ENCODE data around the gene SNTA1. TPM values are rescaled to one million over a fixed set of nuclear protein-coding genes. Genes with fewer than 3 reads are reported as not detected.

The SNTA1 gene
- polyA plus RNA-seq, 1 of the 3 experiments (the other 2 are of a cell fraction), result 11.2 TPM

GRCh38 chr20:33480048-33480447 is 36.5 kb upstream of the SNTA1 start:
- Histone ChIP-seq H3F3A (replicated peaks; ENCODE audit: insufficient read depth) (no peaks in the 10 kb centered on the region), H3K27me3 (ENCODE audit: insufficient read depth) (no peaks in the 10 kb centered on the region), H3K4me1 (ENCODE audit: control insufficient read depth in 1 of 2, insufficient read depth in 2 of 2, low read depth in 1 of 2, low read length in 1 of 2) (peaks cover 0 to 3% of the 10 kb centered on the region in 2 experiments; a peak in 1 of 4 replicates), H3K36me3 (replicated peaks in 1 of 2; ENCODE audit: control insufficient read depth in 1 of 2, insufficient read depth in 2 of 2, low read length in 1 of 2) (no peaks in the 10 kb centered on the region), H3K9me2 (no peaks in the 10 kb centered on the region), H3K4me2 (no peak overlapping the region), H3K4me3 (ENCODE audit: low read depth in 2 of 2, low read length in 1 of 2) (no peak overlapping the region), H3K9ac (no peak overlapping the region), H3K79me2 (ENCODE audit: insufficient read depth) (no peaks in the 10 kb centered on the region), H3K27ac (ENCODE audit: low read depth in 2 of 2, low read length in 1 of 2) (no peak overlapping the region), H2AFZ (ENCODE audit: low read depth) (no peak overlapping the region), H4K20me1 (ENCODE audit: insufficient read depth) (no peaks in the 10 kb centered on the region), H3K9me3 (no peaks in the 10 kb centered on the region)
- ChIA-PET POLR2A (no interaction called here), CTCF (interaction anchor here (0.8 to 1.1 kb wide), 2 partner anchors 10 to 18 kb away, joined by 3 to 4 read pairs; partner anchors contain the start of gene CBFA2T2)
- no peak for DNase-seq
- no peak for TF ChIP-seq RFX5 (IDR thresholded peaks at IDR 0.05; ENCODE audit: low read length)
- TF ChIP-seq TEAD4 (IDR thresholded peaks at IDR 0.05; ENCODE audit: borderline replicate concordance, insufficient read depth), result no peak
- no peak for TF ChIP-seq ELF1 (IDR thresholded peaks at IDR 0.05)
- WGBS (ENCODE audit: low lambda C conversion rate), result 91% methylated on average over 5 of the region's 5 CpGs

- peaks cover 0 to 3% of the 10 kb centered on the region in 2 experiments; a peak in 1 of 4 replicates for H3K4me1 ChIP-seq (ENCODE audit: control insufficient read depth in 1 of 2, insufficient read depth in 2 of 2, low read depth in 1 of 2, low read length in 1 of 2)
- H3K27me3 ChIP-seq (ENCODE audit: insufficient read depth), result 0 out of 2 replicates have a peak, but pooled peaks cover 7% of the 10 kb centered on the region
- no peaks in the 10 kb centered on the region for H3K9me3 ChIP-seq
- H3K4me3 ChIP-seq (ENCODE audit: low read depth in 2 of 2, low read length in 1 of 2), result no peak overlapping the region
- no peak overlapping the region for H3K27ac ChIP-seq (ENCODE audit: low read depth in 2 of 2, low read length in 1 of 2)
- no peak overlapping the region for H3K9ac ChIP-seq
- H3K36me3 ChIP-seq (replicated peaks in 1 of 2; ENCODE audit: control insufficient read depth in 1 of 2, insufficient read depth in 2 of 2, low read length in 1 of 2), result no peaks in the 10 kb centered on the region
- CTCF ChIA-PET, result interaction anchor here (0.6 to 1.4 kb wide), 2 partner anchors 172 to 190 kb away, joined by 3 to 5 read pairs; no protein-coding TSS in a partner anchor
- TF ChIP-seq JUND (IDR thresholded peaks at IDR 0.05) (no peak), NRF1 (IDR thresholded peaks at IDR 0.05; ENCODE audit: low read depth, low read length) (no peak), ELF1 (IDR thresholded peaks at IDR 0.05) (no peak), FOXJ3 (CRISPR knock-in tag; IDR thresholded peaks at IDR 0.05) (no peak), RCOR1 (IDR thresholded peaks at IDR 0.05; ENCODE audit: low read length) (no peak), RAD21 (IDR thresholded peaks at IDR 0.05; ENCODE audit: low read length) (no peak)
- WGBS (ENCODE audit: low lambda C conversion rate), result 82% methylated on average over 4 of the region's 7 CpGs
- H2AFZ ChIP-seq (ENCODE audit: low read depth), result no peak overlapping the region
- H3K4me2 ChIP-seq, result no peak overlapping the region
- POLR2A ChIA-PET, result no interaction called here
- no peaks in the 10 kb centered on the region for H3K79me2 ChIP-seq (ENCODE audit: insufficient read depth)
- DNase-seq, result no peak
- H4K20me1 ChIP-seq (ENCODE audit: insufficient read depth), result no peaks in the 10 kb centered on the region
- H3K9me2 ChIP-seq, result no peaks in the 10 kb centered on the region
- no peaks in the 10 kb centered on the region for H3F3A ChIP-seq (replicated peaks; ENCODE audit: insufficient read depth)
Measured at GRCh38 chr20:33477386-33478234, 34.0 kb upstream of the SNTA1 start.

- no peak for DNase-seq
- Histone ChIP-seq H2AFZ (ENCODE audit: low read depth) (no peak overlapping the region), H3K9me3 (no peaks in the 10 kb centered on the region), H3K9me2 (no peaks in the 10 kb centered on the region), H3K4me3 (ENCODE audit: low read depth in 2 of 2, low read length in 1 of 2) (no peak overlapping the region), H3F3A (replicated peaks; ENCODE audit: insufficient read depth) (no peaks in the 10 kb centered on the region), H3K27me3 (ENCODE audit: insufficient read depth) (0 out of 2 replicates have a peak, but pooled peaks cover 7% of the 10 kb centered on the region), H4K20me1 (ENCODE audit: insufficient read depth) (no peaks in the 10 kb centered on the region), H3K36me3 (replicated peaks in 1 of 2; ENCODE audit: control insufficient read depth in 1 of 2, insufficient read depth in 2 of 2, low read length in 1 of 2) (no peaks in the 10 kb centered on the region), H3K4me2 (no peak overlapping the region), H3K9ac (no peak overlapping the region), H3K27ac (ENCODE audit: low read depth in 2 of 2, low read length in 1 of 2) (no peak overlapping the region), H3K79me2 (ENCODE audit: insufficient read depth) (no peaks in the 10 kb centered on the region), H3K4me1 (ENCODE audit: control insufficient read depth in 1 of 2, insufficient read depth in 2 of 2, low read depth in 1 of 2, low read length in 1 of 2) (peaks cover 0 to 3% of the 10 kb centered on the region in 2 experiments; a peak in 1 of 4 replicates)
- WGBS (ENCODE audit: low lambda C conversion rate), result 67% methylated on average over 13 of the region's 14 CpGs
- ChIA-PET CTCF (interaction anchor here (1.7 kb wide), 1 partner anchor 12 kb away, joined by 3 read pairs; no protein-coding TSS in a partner anchor), POLR2A (interaction anchor here (1.1 kb wide), 1 partner anchor 21 kb away, joined by 3 read pairs; no protein-coding TSS in a partner anchor)
- no peak for TF ChIP-seq USF1 (IDR thresholded peaks at IDR 0.05; ENCODE audit: borderline replicate concordance, low read depth)
- no peak for TF ChIP-seq SMC3 (IDR thresholded peaks at IDR 0.05; ENCODE audit: low read depth, low read length)
- no peak for TF ChIP-seq RXRA (IDR thresholded peaks at IDR 0.05; ENCODE audit: borderline replicate concordance, low read depth)
- no peak for TF ChIP-seq GATA2 (CRISPR knock-in tag; IDR thresholded peaks at IDR 0.05)
- TF ChIP-seq ZBTB33 (IDR thresholded peaks at IDR 0.05; ENCODE audit: borderline replicate concordance, low read depth), result no peak
- TF ChIP-seq TEAD4 (IDR thresholded peaks at IDR 0.05; ENCODE audit: borderline replicate concordance, insufficient read depth), result no peak
Measured at GRCh38 chr20:33475381-33476152, 32.0 kb upstream of the SNTA1 start.

Measured in SK-N-SH (cell line).